Measurements from ENCODE around the gene ATXN10. TPM values are rescaled to one million over a fixed set of nuclear protein-coding genes. Genes with fewer than 3 reads are reported as not detected.

Gene ATXN10
- total RNA-seq, 1 donor from 2014 or later, result 232 TPM

- peaks cover 15% of the 10 kb centered on the region for H3K9me3 Mint-ChIP-seq
- peaks cover 42% of the 10 kb centered on the region for H3K4me1 Mint-ChIP-seq
- no peak for TF ChIP-seq CTCF (conservative IDR thresholded peaks at IDR 0.05)
- peak overlapping the region; percentile 14 for H3K4me3 Mint-ChIP-seq
- DNase-seq (ENCODE audit: low read depth, low spot score), result no peak
- no peaks in the 10 kb centered on the region for H3K27me3 Mint-ChIP-seq (ENCODE audit: low read depth)
- peaks cover 53% of the 10 kb centered on the region for H3K36me3 Mint-ChIP-seq (ENCODE audit: low read depth)
- H3K27ac Mint-ChIP-seq (ENCODE audit: unreplicated experiment), result no peak overlapping the region
Measured at GRCh38 chr22:45848904-45849303, 177.3 kb downstream of the ATXN10 start.

GRCh38 chr22:45852826-45853225 is 181.2 kb downstream of the ATXN10 start:
- Mint-ChIP-seq H3K4me1 (peaks cover 17% of the 10 kb centered on the region), H3K4me3 (no peak overlapping the region), H3K27me3 (ENCODE audit: low read depth) (no peaks in the 10 kb centered on the region), H3K36me3 (ENCODE audit: low read depth) (peaks cover 79% of the 10 kb centered on the region), H3K27ac (ENCODE audit: unreplicated experiment) (no peak overlapping the region), H3K9me3 (peaks cover 18% of the 10 kb centered on the region)
- no peak for TF ChIP-seq CTCF (conservative IDR thresholded peaks at IDR 0.05)
- no peak for DNase-seq (ENCODE audit: low read depth, low spot score)

GRCh38 chr22:45855961-45856360 is 184.3 kb downstream of the ATXN10 start:
- peaks cover 15% of the 10 kb centered on the region for H3K9me3 Mint-ChIP-seq
- H3K27me3 Mint-ChIP-seq (ENCODE audit: low read depth), result no peaks in the 10 kb centered on the region
- H3K36me3 Mint-ChIP-seq (ENCODE audit: low read depth), result peaks cover 57% of the 10 kb centered on the region
- DNase-seq (ENCODE audit: low read depth, low spot score), result no peak
- no peak for TF ChIP-seq CTCF (conservative IDR thresholded peaks at IDR 0.05)
- peaks cover 5% of the 10 kb centered on the region for H3K4me1 Mint-ChIP-seq
- no peak overlapping the region for H3K4me3 Mint-ChIP-seq
- H3K27ac Mint-ChIP-seq (ENCODE audit: unreplicated experiment), result no peak overlapping the region

- peaks cover 9% of the 10 kb centered on the region for H3K4me1 Mint-ChIP-seq
- H3K4me3 Mint-ChIP-seq, result no peak overlapping the region
- peaks cover 9% of the 10 kb centered on the region for H3K9me3 Mint-ChIP-seq
- peaks cover 49% of the 10 kb centered on the region for H3K36me3 Mint-ChIP-seq (ENCODE audit: low read depth)
- H3K27ac Mint-ChIP-seq (ENCODE audit: unreplicated experiment), result peak overlapping the region; percentile 43
- H3K27me3 Mint-ChIP-seq (ENCODE audit: low read depth), result no peaks in the 10 kb centered on the region
- DNase-seq (ENCODE audit: low read depth, low spot score), result no peak
- TF ChIP-seq CTCF (conservative IDR thresholded peaks at IDR 0.05), result no peak
Measured at GRCh38 chr22:45857519-45857918, 185.9 kb downstream of the ATXN10 start.

GRCh38 chr22:45859231-45860161 is 187.9 kb downstream of the ATXN10 start:
- H3K36me3 Mint-ChIP-seq (ENCODE audit: low read depth), result peaks cover 45% of the 10 kb centered on the region
- H3K9me3 Mint-ChIP-seq, result peaks cover 5% of the 10 kb centered on the region
- H3K4me1 Mint-ChIP-seq, result peaks cover 19% of the 10 kb centered on the region
- H3K27ac Mint-ChIP-seq (ENCODE audit: unreplicated experiment), result no peak overlapping the region
- no peak for TF ChIP-seq CTCF (conservative IDR thresholded peaks at IDR 0.05)
- DNase-seq (ENCODE audit: low read depth, low spot score), result no peak
- H3K4me3 Mint-ChIP-seq, result no peak overlapping the region
- peaks cover 15% of the 10 kb centered on the region for H3K27me3 Mint-ChIP-seq (ENCODE audit: low read depth)
